C4-2B (cell line): Measurements from ENCODE around the gene DCTN1.

ENCODE experiments used
- H3K27ac ChIP-seq: fragments of 450-650 bp; 2 replicates; pipeline ENCODE4 v1.5.1; 2017
- ZFX ChIP-seq: fragments of 450-650 bp; IDR thresholded peaks from 2 replicates; pipeline ENCODE4 v1.6.1; 2017
- TF ChIP-seq, protein P1 (sequence below): fragments of 450-650 bp; conservative IDR thresholded peaks from 2 replicates; pipeline ENCODE4 v1.5.1; 2017; ENCODE audit warnings: mild to moderate bottlenecking

Gene DCTN1

GRCh38 chr2:74317701-74318100 lies 62.4 kb downstream of the DCTN1 start:
- TF ChIP-seq ZFX: no peak
- TF ChIP-seq, protein P1, sequence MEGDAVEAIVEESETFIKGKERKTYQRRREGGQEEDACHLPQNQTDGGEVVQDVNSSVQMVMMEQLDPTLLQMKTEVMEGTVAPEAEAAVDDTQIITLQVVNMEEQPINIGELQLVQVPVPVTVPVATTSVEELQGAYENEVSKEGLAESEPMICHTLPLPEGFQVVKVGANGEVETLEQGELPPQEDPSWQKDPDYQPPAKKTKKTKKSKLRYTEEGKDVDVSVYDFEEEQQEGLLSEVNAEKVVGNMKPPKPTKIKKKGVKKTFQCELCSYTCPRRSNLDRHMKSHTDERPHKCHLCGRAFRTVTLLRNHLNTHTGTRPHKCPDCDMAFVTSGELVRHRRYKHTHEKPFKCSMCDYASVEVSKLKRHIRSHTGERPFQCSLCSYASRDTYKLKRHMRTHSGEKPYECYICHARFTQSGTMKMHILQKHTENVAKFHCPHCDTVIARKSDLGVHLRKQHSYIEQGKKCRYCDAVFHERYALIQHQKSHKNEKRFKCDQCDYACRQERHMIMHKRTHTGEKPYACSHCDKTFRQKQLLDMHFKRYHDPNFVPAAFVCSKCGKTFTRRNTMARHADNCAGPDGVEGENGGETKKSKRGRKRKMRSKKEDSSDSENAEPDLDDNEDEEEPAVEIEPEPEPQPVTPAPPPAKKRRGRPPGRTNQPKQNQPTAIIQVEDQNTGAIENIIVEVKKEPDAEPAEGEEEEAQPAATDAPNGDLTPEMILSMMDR: no peak
- H3K27ac ChIP-seq: no peak overlapping the region

DNA sequence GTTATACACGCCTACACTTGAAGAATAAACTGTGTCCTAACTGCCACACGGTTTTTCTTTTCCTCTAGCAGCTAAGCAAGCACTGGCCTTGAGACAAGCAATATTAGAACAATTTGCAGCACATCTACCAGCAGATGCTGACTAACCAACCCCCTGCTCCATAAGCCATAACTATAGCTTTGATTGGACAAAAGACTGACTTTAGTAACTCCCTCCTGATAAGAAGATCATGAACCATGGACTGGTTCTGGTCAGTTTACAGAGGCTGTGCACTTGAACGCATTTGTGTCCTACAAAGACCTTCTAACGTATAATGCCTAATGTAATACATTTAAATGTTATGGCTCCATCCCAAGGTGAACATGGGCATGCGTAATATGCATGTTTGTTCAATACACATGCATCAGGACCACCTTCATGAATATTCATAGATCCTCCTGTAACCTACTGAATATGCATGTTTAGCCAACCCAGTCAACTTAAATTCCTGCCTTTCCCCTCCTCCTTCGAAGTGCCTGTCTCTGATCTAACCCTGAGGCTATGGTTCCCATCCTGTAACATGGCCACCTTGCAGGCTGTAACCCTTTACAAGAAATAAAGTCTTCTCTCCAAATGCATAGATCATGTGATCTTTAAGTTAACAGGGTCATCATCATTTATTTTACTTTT lies 63.4 kb downstream of the DCTN1 start:
- H3K27ac ChIP-seq: no peak overlapping the region
- no peak for TF ChIP-seq ZFX
- TF ChIP-seq, protein P1: no peak

DNA sequence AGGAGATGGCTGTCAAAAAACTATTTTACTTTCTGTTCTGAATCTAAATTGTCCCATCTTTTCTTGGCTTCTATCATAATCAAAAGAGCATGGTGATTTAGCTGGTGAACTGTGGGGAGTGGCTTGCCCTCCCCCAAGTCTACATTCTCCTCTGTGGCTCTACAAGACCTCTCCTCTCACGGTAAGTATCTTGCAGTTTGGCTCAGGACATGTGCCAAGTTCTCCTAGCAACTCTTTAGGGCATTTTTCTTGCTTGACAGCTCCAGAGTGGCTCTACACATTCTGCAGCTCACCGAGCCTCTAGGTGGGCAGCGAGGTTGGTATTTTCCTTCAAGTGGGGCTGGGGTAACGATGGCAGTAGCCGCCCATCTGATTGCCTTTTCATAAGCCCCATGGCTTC lies 66.0 kb downstream of the DCTN1 start:
- no peak overlapping the region for H3K27ac ChIP-seq
- TF ChIP-seq, protein P1: no peak
- no peak for TF ChIP-seq ZFX

- H3K27ac ChIP-seq: no peak overlapping the region
- TF ChIP-seq, protein P1: no peak
- TF ChIP-seq ZFX: no peak
Observed at GRCh38 chr2:74313497-74313896, 66.6 kb downstream of the DCTN1 start.

DNA sequence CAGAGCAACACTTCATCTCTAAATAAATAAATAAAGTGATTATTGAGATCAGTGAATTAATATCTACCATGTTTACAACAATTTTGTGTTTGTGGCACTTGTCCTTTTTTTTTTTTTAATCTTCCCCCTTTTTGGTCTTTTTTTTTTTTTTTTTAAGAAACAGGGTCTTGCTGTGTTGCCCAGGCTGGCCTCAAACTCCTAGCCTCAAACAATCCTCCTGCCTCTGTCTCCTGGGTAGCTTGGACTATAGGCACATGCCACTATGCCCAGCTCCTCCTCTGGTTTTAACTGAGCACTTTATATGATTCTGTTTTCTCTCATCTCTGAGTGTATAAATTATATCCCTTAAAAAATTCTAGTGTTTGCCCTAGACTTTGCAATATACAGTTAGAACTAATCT lies 67.2 kb downstream of the DCTN1 start:
- TF ChIP-seq, protein P1: no peak
- no peak for TF ChIP-seq ZFX
- H3K27ac ChIP-seq: no peak overlapping the region
